Ishikawa (cell line): Measurements from ENCODE around the gene DARS1.
A peak's percentile ranks its signal among the peaks of the same experiment; 100 is the strongest.

Source experiments
- CEBPB ChIP-seq: IDR thresholded peaks from 2 replicates; pipeline ENCODE4 v1.6.1; 2012
- CREB1 ChIP-seq: IDR thresholded peaks from 2 replicates; pipeline ENCODE4 v1.6.1; 2012; ENCODE audit warnings: low read depth
- EGR1 ChIP-seq: IDR thresholded peaks from 2 replicates; pipeline ENCODE4 v1.6.1; 2012
- EP300 ChIP-seq: IDR thresholded peaks from 2 replicates; pipeline ENCODE4 v1.6.1; 2012; ENCODE audit warnings: borderline replicate concordance
- FOXM1 ChIP-seq: IDR thresholded peaks from 2 replicates; pipeline ENCODE4 v1.6.1; 2012; ENCODE audit warnings: low read depth, borderline replicate concordance
- MAX ChIP-seq: IDR thresholded peaks from 2 replicates; pipeline ENCODE4 v1.6.1; 2012
- NFIC ChIP-seq: IDR thresholded peaks from 2 replicates; pipeline ENCODE4 v1.6.1; 2012
- RAD21 ChIP-seq: IDR thresholded peaks from 2 replicates; pipeline ENCODE4 v1.6.1; 2012; ENCODE audit warnings: low read depth
- REST ChIP-seq: IDR thresholded peaks from 2 replicates; pipeline ENCODE4 v1.6.1; 2012; ENCODE audit warnings: low read depth, mild to moderate bottlenecking
- TAF1 ChIP-seq: IDR thresholded peaks from 2 replicates; pipeline ENCODE4 v1.6.1; 2012; ENCODE audit warnings: low read depth, mild to moderate bottlenecking
- TCF12 ChIP-seq: IDR thresholded peaks from 2 replicates; pipeline ENCODE4 v1.6.1; 2012; ENCODE audit warnings: low read depth
- TEAD4 ChIP-seq: IDR thresholded peaks from 2 replicates; pipeline ENCODE4 v1.6.1; 2012
- USF1 ChIP-seq: IDR thresholded peaks from 2 replicates; pipeline ENCODE4 v1.6.1; 2012
- YY1 ChIP-seq: IDR thresholded peaks from 2 replicates; pipeline ENCODE4 v1.6.1; 2012; ENCODE audit warnings: low read depth
- ZBTB7A ChIP-seq: IDR thresholded peaks from 2 replicates; pipeline ENCODE4 v1.6.1; 2012; ENCODE audit warnings: low read depth

DARS1 gene

GRCh38 chr2:135985018-135985825 lies at the start of gene DARS1:
TSS of gene DARS1 (minus strand) at chr2:135985626. CDS start at chr2:135985468, 158 bp downstream.
- TF ChIP-seq TEAD4 (peak; percentile 55; the same call in 1 of the 2 replicates), ZBTB7A (peak; percentile 99), MAX (peak; percentile 79), FOXM1 (no peak), EGR1 (peak; percentile 42), TCF12 (peak; percentile 30; the same call in 1 of the 2 replicates), EP300 (no peak), TAF1 (peak; percentile 77; the same call in 1 of the 2 replicates)

GRCh38 chr2:136034629-136035028 lies 49.2 kb upstream of the DARS1 start:
- TF ChIP-seq EP300: no peak
- TF ChIP-seq REST: no peak
- no peak for TF ChIP-seq CREB1
- no peak for TF ChIP-seq ZBTB7A
- no peak for TF ChIP-seq YY1
- TF ChIP-seq TAF1: no peak
- TF ChIP-seq NFIC: no peak
- no peak for TF ChIP-seq MAX
- no peak for TF ChIP-seq USF1
- TF ChIP-seq TEAD4: no peak
- no peak for TF ChIP-seq EGR1
- no peak for TF ChIP-seq FOXM1
- TF ChIP-seq RAD21: no peak
- no peak for TF ChIP-seq TCF12
- no peak for TF ChIP-seq CEBPB

- TF ChIP-seq EP300: no peak
- no peak for TF ChIP-seq USF1
- no peak for TF ChIP-seq FOXM1
- no peak for TF ChIP-seq YY1
- no peak for TF ChIP-seq RAD21
- no peak for TF ChIP-seq EGR1
- TF ChIP-seq REST: no peak
- TF ChIP-seq MAX: no peak
- TF ChIP-seq NFIC: no peak
- TF ChIP-seq TCF12: no peak
- no peak for TF ChIP-seq TAF1
- no peak for TF ChIP-seq ZBTB7A
- TF ChIP-seq CEBPB: no peak
- TF ChIP-seq TEAD4: no peak
- TF ChIP-seq CREB1: no peak
Observed at GRCh38 chr2:136032817-136033535, 47.5 kb upstream of the DARS1 start.

GRCh38 chr2:136032192-136032591 lies 46.8 kb upstream of the DARS1 start:
- TF ChIP-seq RAD21: no peak
- TF ChIP-seq MAX: no peak
- TF ChIP-seq FOXM1: no peak
- TF ChIP-seq TCF12: no peak
- no peak for TF ChIP-seq EGR1
- no peak for TF ChIP-seq NFIC
- TF ChIP-seq TAF1: no peak
- TF ChIP-seq TEAD4: no peak
- TF ChIP-seq CREB1: no peak
- TF ChIP-seq YY1: no peak
- no peak for TF ChIP-seq ZBTB7A
- TF ChIP-seq CEBPB: no peak
- no peak for TF ChIP-seq EP300
- no peak for TF ChIP-seq USF1
- no peak for TF ChIP-seq REST
